Esophagus squamous epithelium (tissue), 4 donors: Measurements from ENCODE around the gene EGFL7.

ENCODE experiments used
- POLR2A ChIP-seq, 4 donors: fragments of 450-650 bp; IDR thresholded peaks; one replicate each; pipeline ENCODE4 v1.6.1; 2017; ENCODE audit warnings: antibody characterized with exemption in 4 of 4, mild to moderate bottlenecking in 4 of 4, moderate library complexity in 3 of 4
- TF ChIP-seq, protein P1 (sequence below), 6 experiments: fragments of 450-650 bp in 4 of 6; fragments of 200-600 bp in 2 of 6; sonication (generic) in 2 of 6; IDR thresholded peaks; one replicate each; pipeline ENCODE4 v1.5.1; 2016 to 2019; ENCODE audit warnings: antibody characterized with exemption in 6 of 6, mild to moderate bottlenecking in 4 of 6, moderate library complexity in 4 of 6

DNA sequence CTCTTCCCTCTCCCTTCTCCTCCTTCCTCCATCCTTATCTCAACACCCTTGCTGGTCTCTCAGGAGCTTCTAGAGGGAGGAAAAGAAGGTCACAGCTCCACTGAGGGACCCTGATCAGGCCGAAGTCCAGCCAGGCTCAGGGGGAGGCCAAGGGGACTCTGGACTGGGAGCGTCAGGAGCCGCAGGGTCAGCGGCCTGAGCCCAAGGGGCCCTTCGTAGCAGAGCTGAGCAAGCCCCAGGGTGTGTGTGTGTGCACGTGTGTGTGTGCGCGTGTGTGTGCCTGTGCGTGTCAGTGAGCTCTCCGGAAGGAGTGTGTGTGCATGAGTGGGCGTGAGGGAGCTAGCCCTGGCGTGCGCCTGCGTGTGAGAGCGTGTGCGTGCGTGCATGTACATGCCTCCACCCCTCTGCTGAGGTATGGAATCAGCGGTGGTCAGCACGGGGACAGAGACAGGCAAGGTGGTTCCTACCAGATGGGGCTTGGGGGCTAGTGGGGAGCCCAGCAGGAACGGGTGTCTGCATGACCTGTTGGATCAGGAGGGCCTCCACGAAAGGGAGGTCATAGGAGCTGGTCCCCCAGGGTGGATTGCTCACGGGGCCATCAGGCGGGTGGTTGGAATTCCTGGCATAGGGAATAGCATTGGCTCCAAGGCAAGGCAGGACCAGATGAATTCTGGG lies 34.6 kb downstream of the EGFL7 start:
- TF ChIP-seq, protein P1, sequence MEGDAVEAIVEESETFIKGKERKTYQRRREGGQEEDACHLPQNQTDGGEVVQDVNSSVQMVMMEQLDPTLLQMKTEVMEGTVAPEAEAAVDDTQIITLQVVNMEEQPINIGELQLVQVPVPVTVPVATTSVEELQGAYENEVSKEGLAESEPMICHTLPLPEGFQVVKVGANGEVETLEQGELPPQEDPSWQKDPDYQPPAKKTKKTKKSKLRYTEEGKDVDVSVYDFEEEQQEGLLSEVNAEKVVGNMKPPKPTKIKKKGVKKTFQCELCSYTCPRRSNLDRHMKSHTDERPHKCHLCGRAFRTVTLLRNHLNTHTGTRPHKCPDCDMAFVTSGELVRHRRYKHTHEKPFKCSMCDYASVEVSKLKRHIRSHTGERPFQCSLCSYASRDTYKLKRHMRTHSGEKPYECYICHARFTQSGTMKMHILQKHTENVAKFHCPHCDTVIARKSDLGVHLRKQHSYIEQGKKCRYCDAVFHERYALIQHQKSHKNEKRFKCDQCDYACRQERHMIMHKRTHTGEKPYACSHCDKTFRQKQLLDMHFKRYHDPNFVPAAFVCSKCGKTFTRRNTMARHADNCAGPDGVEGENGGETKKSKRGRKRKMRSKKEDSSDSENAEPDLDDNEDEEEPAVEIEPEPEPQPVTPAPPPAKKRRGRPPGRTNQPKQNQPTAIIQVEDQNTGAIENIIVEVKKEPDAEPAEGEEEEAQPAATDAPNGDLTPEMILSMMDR (IDR thresholded peaks at IDR 0.05): no peak
- TF ChIP-seq POLR2A (IDR thresholded peaks at IDR 0.05): no peak
